Hepatocyte (in vitro differentiated cells): ENCODE data around the gene PCNP.

Source experiments
- CTCF ChIP-seq: fragments of 200-600 bp; sonication (generic); IDR thresholded peaks from 2 replicates; pipeline ENCODE4 v1.5.1; 2016; ENCODE audit warnings: antibody characterized with exemption, mild to moderate bottlenecking; ENCODE audit not compliant: poor library complexity
- EZH2 ChIP-seq: fragments of 200-600 bp; sonication (generic); IDR thresholded peaks from 2 replicates; pipeline ENCODE4 v1.6.1; 2016; ENCODE audit warnings: antibody characterized with exemption, mild to moderate bottlenecking, borderline replicate concordance

GRCh38 chr3:101542957-101543356 is 31.0 kb upstream of the PCNP start:
- TF ChIP-seq CTCF, result no peak
- TF ChIP-seq EZH2, result no peak
